ENCODE results near the gene ADGRB2. TPM values are rescaled to one million over a fixed set of nuclear protein-coding genes. Genes with fewer than 3 reads are reported as not detected.

The ADGRB2 gene
- total RNA-seq, 1 experiment from 2014 or later, result 2.9 TPM

DNA sequence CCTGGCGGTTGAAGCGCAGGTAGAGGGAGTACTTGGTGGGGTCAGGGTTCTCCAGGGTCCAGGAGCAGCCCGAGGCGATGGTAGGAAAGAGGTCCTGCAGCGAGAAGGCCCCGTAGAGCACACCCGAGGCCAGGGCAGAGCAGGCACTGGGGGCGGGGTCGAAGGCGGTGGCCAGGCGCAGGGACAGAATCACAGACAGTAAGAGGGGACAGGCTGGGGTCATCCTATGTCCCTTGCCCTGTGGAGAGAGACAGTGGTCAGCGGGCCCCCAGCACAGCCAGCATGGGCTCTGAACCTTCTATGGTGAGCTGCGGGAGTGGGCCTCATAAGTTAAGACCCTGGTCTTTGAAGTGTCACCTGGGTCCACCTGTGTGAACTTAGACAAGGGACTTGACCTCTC lies 7.6 kb downstream of the ADGRB2 start:
- DNase-seq, result no peak
- BruUV-seq (replicated peaks), result no TSS peak
- intact Hi-C loops (cut with micrococcal nuclease; ENCODE audit: unreplicated experiment), result no loop called here
- TF ChIP-seq, protein P1, sequence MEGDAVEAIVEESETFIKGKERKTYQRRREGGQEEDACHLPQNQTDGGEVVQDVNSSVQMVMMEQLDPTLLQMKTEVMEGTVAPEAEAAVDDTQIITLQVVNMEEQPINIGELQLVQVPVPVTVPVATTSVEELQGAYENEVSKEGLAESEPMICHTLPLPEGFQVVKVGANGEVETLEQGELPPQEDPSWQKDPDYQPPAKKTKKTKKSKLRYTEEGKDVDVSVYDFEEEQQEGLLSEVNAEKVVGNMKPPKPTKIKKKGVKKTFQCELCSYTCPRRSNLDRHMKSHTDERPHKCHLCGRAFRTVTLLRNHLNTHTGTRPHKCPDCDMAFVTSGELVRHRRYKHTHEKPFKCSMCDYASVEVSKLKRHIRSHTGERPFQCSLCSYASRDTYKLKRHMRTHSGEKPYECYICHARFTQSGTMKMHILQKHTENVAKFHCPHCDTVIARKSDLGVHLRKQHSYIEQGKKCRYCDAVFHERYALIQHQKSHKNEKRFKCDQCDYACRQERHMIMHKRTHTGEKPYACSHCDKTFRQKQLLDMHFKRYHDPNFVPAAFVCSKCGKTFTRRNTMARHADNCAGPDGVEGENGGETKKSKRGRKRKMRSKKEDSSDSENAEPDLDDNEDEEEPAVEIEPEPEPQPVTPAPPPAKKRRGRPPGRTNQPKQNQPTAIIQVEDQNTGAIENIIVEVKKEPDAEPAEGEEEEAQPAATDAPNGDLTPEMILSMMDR (IDR thresholded peaks at IDR 0.05; ENCODE audit: unreplicated experiment), result no peak
- Mint-ChIP-seq H3K36me3 (ENCODE audit: insufficient read depth, unreplicated experiment) (peaks cover 6% of the 10 kb centered on the region), H3K4me3 (ENCODE audit: low read depth, unreplicated experiment) (no peak overlapping the region), H3K27me3 (ENCODE audit: unreplicated experiment) (peaks cover 62% of the 10 kb centered on the region), H3K4me1 (ENCODE audit: low read depth, unreplicated experiment) (peaks cover 16% of the 10 kb centered on the region), H3K9me3 (ENCODE audit: low read depth, unreplicated experiment) (no peaks in the 10 kb centered on the region), H3K27ac (ENCODE audit: unreplicated experiment) (no peak overlapping the region)
- CTCF ChIA-PET, result no interaction called here

DNA sequence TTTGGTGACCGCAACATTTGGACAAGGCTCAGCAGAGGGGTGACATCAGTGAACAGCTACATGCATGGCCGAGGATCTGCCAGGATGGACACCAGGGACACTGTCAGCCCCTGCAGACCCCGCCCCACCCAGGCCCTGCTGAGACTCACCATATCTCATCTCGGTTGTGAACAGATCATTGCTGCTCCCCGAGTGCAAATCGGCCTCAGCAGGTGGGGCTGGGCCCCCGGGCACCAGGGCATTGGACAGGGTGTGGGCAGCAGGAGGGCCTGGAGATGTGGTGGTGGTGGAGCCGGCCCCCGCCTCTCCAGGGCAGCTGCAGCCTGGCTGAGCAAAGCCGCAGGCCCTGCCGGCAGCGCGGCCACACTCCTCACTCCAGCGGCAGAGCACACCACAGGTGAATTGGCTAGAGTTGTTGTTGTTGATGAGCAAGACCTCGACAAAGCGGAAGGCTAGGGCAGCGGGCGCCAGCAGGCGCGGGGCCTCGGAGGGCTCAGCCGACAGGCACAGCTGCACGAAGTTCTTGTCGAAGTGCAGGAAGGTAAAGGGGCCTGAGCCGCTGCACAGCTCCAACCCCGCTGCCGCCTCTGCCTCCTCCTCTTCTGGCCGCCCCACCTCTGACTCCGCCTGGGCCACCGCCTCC lies 8.2 kb downstream of the ADGRB2 start:
- no peaks in the 10 kb centered on the region for H3K9me3 Mint-ChIP-seq (ENCODE audit: low read depth, unreplicated experiment)
- H3K4me3 Mint-ChIP-seq (ENCODE audit: low read depth, unreplicated experiment), result no peak overlapping the region
- no peak for DNase-seq
- no TSS peak for BruUV-seq (replicated peaks)
- H3K4me1 Mint-ChIP-seq (ENCODE audit: low read depth, unreplicated experiment), result peaks cover 16% of the 10 kb centered on the region
- no peak overlapping the region for H3K27ac Mint-ChIP-seq (ENCODE audit: unreplicated experiment)
- TF ChIP-seq, protein P1 (IDR thresholded peaks at IDR 0.05; ENCODE audit: unreplicated experiment), result no peak
- intact Hi-C loops (cut with micrococcal nuclease; ENCODE audit: unreplicated experiment), result no loop called here
- CTCF ChIA-PET, result no interaction called here
- peaks cover 68% of the 10 kb centered on the region for H3K27me3 Mint-ChIP-seq (ENCODE audit: unreplicated experiment)
- H3K36me3 Mint-ChIP-seq (ENCODE audit: insufficient read depth, unreplicated experiment), result peaks cover 6% of the 10 kb centered on the region

DNA sequence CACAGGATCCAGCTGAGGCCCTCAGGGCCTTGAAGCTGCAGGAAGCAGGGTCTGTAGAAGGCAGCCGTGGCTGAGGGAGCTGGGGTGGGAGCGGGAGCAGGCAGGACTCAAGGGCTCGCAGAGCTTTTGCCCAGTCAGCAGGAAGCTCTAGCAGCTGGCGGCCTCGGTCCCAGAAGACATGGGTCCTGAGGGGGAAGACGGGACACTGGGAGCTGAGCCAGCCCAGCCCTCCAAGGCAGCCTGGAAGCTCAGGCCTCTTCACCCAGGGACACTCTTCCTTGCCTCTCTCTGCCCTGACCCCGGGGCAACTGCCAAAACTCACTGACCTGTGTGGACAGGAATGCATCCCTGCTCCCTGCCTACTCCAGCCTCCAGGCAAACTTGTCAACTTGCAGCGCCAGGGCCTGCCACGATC lies 8.9 kb downstream of the ADGRB2 start:
- CTCF ChIA-PET, result no interaction called here
- Mint-ChIP-seq H3K27ac (ENCODE audit: unreplicated experiment) (no peak overlapping the region), H3K27me3 (ENCODE audit: unreplicated experiment) (peaks cover 74% of the 10 kb centered on the region), H3K4me3 (ENCODE audit: low read depth, unreplicated experiment) (no peak overlapping the region), H3K4me1 (ENCODE audit: low read depth, unreplicated experiment) (peaks cover 16% of the 10 kb centered on the region), H3K36me3 (ENCODE audit: insufficient read depth, unreplicated experiment) (peaks cover 6% of the 10 kb centered on the region), H3K9me3 (ENCODE audit: low read depth, unreplicated experiment) (no peaks in the 10 kb centered on the region)
- DNase-seq, result no peak
- TF ChIP-seq, protein P1 (IDR thresholded peaks at IDR 0.05; ENCODE audit: unreplicated experiment), result no peak
- BruUV-seq (replicated peaks), result no TSS peak
- intact Hi-C loops (cut with micrococcal nuclease; ENCODE audit: unreplicated experiment), result no loop called here

DNA sequence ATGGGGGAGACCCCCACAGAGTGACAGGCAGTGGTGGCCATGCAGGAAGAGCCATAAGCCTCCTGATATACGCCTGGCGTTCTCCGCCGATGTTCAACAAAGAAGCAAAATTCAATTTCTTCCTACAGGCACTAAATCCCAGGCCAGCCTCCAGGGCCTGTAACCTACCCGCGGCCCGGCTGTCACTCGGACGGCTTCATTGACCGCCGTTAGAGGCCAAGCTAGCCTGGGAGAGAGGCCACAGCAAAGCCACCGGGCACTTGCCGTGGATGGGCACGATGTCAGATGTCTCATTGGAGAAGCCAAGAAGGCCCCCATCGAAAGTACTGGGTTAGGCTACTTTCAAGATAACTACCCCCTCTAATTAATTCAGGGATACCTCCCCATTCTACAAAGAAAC lies 9.7 kb downstream of the ADGRB2 start:
- TF ChIP-seq, protein P1 (IDR thresholded peaks at IDR 0.05; ENCODE audit: unreplicated experiment), result no peak
- CTCF ChIA-PET, result no interaction called here
- intact Hi-C loops (cut with micrococcal nuclease; ENCODE audit: unreplicated experiment), result no loop called here
- H3K36me3 Mint-ChIP-seq (ENCODE audit: insufficient read depth, unreplicated experiment), result peaks cover 6% of the 10 kb centered on the region
- H3K9me3 Mint-ChIP-seq (ENCODE audit: low read depth, unreplicated experiment), result no peaks in the 10 kb centered on the region
- H3K27me3 Mint-ChIP-seq (ENCODE audit: unreplicated experiment), result peaks cover 74% of the 10 kb centered on the region
- no TSS peak for BruUV-seq (replicated peaks)
- H3K4me1 Mint-ChIP-seq (ENCODE audit: low read depth, unreplicated experiment), result peaks cover 8% of the 10 kb centered on the region
- H3K4me3 Mint-ChIP-seq (ENCODE audit: low read depth, unreplicated experiment), result no peak overlapping the region
- DNase-seq, result no peak
- no peak overlapping the region for H3K27ac Mint-ChIP-seq (ENCODE audit: unreplicated experiment)
